22Rv1 (cell line): Measurements from ENCODE around the gene COL2A1.

Source experiments
- CTCF ChIP-seq: fragments of 450-650 bp; IDR thresholded peaks from 2 replicates; pipeline ENCODE4 v1.5.1; 2017; ENCODE audit warnings: mild to moderate bottlenecking
- ZFX ChIP-seq: fragments of 450-650 bp; IDR thresholded peaks from 2 replicates; pipeline ENCODE4 v1.6.1; 2017; ENCODE audit warnings: antibody characterized with exemption, borderline replicate concordance

GRCh38 chr12:48022676-48023385, 18.6 kb upstream of the COL2A1 start:
- TF ChIP-seq CTCF, result no peak
- TF ChIP-seq ZFX, result no peak
